Islet precursor cell (in vitro differentiated cells): ENCODE measurements around the gene USP10.
"Not testable (repeated sequence)": the region's sequence is repeated elsewhere in the genome, so short reads cannot be mapped to it uniquely, and the experiment has no call there.

Experiments
- DNase-seq: peaks from one replicate; pipeline ENCODE4 v3.0.0-alpha.2; 2018

Gene USP10

DNA sequence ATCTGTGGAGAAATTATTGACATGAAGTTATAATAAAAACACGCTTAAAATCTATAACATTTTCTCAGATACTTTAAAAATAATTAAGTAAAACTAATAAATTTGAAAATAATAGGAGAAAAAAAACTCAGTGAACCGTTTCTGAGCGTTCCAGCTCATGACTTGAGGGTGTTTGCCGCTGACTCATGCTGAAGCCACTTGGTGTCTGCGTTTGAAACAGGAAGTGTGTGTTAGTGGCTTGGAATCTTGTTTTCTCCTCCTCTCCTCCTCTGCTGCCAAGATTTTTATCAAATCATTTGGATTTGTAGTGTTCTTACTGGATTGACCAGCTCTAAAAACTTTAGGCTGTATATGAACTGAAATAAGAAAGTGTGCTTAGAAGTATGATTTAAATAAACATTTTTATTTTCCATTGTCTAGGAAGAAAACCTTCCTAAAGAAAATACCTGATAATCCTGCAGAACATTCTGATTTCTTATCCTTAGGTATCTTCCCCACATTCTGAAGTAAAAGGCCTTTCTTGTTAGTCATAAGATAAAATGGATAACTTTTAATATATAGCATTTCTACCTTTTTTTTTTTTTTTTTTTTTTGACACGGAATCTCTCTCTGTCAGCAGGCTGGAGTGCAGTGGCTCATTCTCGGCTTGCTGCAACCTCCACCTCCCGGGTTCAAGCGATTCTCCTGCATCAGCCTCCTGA is 30.8 kb downstream of the USP10 start:
- DNase-seq = peak; percentile 84

DNA sequence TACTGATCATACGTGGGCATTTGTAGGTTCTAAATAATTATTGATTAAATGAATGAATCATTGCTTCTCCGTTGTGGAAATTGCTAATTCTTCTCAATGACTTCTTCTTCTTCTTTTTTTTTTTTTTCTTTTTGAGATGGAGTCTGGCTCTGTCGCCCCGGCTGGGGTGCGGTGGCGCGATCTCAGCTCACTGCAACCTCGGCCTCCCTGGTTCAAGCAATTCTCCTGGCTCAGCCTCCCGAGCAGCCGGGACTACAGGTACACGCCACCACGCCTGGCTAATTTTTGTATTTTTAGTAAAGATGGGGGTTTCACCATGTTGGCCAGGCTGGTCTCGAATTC is 32.5 kb downstream of the USP10 start:
- not testable (repeated sequence) for DNase-seq

DNA sequence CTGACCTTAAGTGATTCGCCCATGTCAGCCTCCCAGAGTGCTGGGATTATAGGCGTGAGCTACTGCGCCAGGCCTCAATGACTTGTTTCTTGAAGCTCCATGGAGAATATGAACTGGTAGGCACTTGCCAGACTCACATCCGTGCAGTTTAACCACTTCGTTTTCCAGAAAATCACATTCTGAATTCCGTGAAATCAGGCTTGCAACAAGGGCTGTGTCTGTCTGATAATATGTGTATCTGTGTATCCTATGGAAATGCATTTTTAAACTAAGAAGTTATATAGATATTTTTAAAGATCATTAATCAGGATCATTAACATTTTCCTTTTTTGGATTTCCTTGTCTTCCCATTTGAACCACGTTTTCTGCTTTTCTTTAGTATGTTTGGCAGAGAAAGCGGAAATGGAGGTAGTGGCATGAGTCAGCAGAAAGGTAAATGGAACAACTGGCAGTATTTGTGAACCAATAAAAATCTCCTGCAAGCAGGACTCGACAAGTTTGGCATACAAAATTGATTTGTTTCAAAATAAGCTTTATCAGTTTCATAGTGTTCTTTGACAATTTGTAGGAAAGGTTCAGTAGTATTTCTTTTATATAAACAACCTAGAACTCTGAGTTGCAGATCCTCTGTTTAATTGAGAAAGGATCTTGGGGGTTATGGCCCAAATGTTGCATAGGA is 33.0 kb downstream of the USP10 start:
- DNase-seq = no peak

GRCh38 chr16:84735849-84736586 is 36.2 kb downstream of the USP10 start:
- DNase-seq = no peak

DNA sequence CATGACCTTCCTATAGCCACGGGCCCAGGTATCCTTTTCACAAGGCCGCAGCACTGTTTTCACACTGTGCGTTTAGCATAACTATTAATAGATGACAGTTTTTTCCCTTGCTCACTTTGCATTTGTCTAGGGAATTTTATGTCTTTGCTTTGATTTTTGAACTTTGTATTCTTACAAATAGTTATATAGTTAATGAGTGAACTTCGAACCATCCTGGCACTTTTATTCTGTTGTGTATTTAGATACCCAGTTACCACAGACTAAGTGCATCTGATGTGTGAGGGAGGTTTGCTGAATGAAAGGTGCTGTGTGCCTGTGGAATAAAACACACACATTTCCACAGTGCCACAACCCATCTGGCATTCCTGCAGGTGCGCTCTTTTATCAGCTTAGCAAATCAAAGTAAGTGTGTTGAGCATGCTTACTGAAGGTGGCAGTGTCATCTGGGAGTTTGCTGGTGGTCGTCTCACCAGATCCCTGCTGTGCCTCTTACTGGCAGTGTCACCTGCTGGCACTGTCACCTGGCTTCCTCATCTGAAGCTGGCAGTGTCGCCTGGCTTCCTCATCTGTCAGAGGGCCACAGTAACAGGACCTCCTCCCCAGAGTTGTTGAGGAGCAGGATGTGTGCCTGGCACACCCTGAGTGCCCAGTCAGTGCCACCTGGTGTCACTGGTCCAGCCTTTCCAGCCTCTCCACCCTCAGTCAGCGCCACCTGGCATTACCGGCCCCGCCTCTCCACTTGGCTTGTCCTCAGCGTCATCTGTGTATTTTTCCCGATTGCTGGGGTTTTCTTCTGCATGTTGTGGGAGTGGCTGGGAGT is 37.6 kb downstream of the USP10 start:
- no peak for DNase-seq

GRCh38 chr16:84738255-84739038 is 38.6 kb downstream of the USP10 start:
- DNase-seq = peak; percentile 86

DNA sequence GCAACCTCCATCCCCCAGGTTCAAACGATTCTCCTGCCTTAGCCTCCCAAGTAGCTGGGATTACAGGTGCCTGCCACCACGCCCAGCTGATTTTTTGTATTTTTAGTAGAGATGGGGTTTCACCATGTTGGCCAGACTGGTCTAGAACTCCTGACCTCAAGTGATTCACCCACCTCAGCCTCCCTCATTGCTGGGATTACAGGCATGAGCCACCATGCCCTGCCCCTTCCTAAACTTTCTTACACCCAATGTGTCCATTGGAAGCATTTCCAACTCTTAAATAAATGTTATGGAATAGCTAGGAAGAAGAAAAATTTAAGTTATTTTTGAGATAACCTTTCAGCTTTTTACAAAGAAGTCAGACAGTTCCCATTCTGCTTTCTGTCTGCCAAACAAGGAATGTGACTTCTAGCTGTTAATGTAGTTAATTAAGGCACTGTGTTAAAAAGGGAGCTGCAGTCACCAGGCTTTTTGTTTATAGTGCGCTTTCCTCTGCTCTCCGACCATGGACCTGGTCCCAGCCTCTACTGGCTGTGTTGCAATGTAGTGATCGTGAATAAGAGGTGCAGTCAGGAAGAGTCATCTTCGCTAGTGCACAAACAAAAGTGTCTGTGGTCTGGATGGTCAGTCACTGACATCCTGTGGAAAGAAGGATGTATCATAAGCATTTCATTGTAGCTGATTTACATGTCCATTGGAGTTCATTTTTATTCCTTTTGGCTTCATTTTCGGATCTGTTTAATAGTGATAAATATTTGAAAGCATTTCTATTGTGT is 39.7 kb downstream of the USP10 start:
- DNase-seq = no peak

GRCh38 chr16:84740596-84741116 is 40.9 kb downstream of the USP10 start:
- no peak for DNase-seq

DNA sequence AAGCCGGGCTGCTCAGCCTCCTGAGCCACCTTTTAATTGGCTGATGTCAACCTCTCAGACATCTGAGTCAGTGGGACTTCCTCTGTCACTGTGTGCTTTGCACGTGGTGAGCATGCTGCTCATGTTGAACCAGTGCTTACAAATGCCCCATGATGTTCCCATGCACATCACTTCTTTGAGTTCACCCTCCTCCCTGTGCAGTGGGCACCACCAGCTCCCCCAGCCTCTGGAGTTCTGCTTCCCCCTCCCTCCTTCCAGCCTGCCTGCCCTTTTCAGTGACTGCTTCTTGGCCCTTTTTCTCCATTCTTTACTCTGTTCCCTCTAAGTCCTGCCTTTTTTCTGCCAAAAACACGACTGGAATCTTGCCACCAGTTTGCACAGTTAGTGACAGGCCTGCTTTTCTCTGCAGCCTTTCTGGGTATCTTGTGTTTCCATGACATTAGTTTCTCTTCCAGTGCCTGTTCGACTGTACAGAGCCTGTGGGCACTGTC is 41.6 kb downstream of the USP10 start:
- no peak for DNase-seq

GRCh38 chr16:84742641-84743092 is 42.9 kb downstream of the USP10 start:
- no peak for DNase-seq

DNA sequence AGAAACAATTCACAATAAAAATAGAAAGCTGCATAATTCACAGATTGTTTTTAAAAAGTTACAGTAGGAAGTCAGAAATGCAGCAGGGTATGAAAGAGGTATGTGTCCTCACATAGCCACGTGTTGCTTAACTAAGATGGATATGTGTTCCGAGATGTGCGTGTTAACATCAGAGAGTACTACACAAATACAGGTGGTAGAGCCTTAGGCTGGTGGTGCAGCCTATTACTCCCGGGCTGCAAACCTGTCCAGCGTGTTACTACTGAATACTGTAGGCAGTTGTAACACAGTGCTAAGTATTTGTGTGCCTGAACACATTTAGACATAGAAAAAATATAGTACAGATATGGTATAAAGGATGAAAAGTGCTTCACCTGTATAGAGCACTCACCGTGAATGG is 46.4 kb downstream of the USP10 start:
- no peak for DNase-seq

DNA sequence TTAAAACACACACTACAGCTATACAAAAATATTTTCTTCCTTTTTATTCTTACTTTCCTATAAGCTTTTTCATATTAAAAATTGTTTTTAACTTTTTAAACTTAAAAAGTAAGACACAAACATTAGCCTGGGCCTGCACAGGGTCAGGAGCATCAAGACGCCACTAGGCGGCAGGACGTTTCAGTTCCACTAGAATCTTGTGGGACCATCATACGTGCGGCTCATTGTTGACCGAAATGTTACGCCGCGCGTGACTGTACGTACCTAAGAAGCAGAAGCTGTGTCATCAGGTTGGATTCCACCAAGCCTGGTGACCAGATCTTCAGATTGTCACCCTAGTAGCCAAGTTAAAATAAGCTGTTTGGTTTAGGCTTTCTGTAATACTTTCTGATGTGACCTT is 47.1 kb downstream of the USP10 start:
- DNase-seq = no peak

DNA sequence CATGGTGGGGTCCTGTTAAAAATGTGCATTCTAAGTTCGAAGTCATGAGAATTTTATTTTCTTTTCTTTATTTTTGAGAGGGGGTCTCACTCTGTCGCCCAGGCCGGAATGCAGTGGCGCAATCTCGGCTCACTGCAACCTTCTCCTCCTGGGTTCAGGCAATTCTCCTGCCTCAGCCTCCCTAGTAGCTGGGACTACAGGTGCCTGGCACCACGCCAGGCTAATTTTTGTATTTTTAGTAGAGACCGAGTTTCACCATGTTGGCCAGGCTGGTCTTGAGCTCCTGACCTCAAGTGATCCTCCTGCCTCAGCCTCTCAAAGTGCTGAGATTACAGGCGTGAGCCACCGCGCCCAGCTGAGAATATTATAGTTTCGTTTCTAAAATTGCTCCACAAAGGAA is 48.4 kb downstream of the USP10 start:
- DNase-seq = not testable (repeated sequence)

DNA sequence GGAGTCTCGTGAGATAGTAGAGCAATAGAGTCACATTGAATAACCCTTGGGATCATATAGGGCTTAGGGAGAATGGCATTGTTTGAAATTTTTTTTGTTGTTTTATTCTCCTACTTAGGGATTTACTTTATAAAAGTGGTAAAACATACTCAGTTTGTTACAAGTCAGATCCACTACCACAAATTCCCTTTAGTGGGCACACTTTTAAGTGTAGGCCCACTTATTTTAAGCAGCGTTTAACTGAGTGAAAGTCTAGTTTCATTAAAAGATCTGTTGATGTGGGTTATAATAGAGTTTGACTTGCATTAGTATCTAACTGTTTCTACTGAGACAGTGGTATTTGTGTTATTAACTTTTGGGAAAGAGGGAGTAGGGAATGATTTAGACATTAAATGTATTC is 49.3 kb downstream of the USP10 start:
- DNase-seq = no peak

- peak; percentile 37 for DNase-seq
These were observed 50.0 kb downstream of the USP10 start for GRCh38 chr16:84749815-84750214.

DNA sequence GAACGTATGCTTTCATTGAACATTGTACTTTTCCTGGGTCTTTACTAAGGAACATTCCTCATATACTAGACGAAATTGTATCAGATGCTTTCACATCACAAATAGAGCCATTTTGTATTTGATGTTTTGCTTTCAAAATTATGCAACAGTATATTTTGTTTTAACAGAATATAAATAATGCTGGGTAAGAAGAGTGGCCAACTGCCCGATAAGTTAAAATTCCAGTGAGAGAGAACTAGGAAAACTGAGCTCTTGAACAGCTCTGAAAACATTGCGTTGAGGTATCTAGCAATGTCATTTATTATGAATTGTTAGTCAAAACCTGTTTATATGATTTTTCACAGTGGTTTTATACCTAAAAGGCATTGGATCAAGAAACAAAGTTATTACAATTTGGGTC is 50.8 kb downstream of the USP10 start:
- no peak for DNase-seq

DNA sequence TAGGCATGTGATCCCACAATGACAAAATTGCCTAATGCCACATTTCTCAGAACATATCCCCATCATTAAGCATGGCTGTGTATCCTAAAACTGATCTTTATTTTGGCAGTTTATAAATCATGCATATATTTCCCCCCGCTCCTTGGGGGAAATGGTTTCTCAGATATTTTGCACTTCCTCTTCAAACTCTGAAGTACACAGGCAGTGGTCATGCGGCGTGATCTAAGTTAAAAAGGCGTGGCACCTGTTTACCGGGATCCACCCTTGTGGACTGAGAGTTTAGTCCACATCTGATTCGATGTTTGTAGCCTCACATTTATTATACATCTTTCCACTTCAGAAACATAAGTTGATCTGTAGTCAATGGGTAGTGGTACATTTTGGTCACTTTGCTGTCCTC is 51.4 kb downstream of the USP10 start:
- no peak for DNase-seq

DNA sequence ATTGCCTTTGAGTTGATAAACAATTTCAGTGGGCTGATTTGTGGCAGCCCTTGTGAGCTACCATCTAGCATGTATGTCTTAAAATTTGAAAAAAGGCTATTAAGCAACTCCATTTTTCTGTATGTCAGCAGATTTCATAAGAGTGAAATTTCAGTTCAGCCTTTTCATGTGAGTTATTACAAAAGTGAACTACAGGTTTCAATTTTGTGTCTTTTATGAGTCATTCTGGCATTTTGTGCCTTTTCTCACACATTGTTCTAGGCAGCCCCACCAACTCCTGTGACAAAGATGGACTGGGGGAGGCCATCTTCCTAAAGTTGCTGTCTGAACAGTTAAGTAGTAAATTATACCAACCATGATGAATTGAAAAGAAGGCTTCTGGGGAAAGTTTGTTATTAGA is 52.1 kb downstream of the USP10 start:
- no peak for DNase-seq

- DNase-seq = no peak
These were observed 52.8 kb downstream of the USP10 start for GRCh38 chr16:84752600-84752999.

GRCh38 chr16:84753412-84754326 is 53.9 kb downstream of the USP10 start:
- DNase-seq = no peak
